HG03159 (cell line): Measurements from ENCODE around the gene CPXCR1.
"Not testable (repeated sequence)": the region's sequence is repeated elsewhere in the genome, so short reads cannot be mapped to it uniquely, and the experiment has no call there.

ENCODE experiments used
- ATAC-seq: cut with Tn5 transposase; IDR thresholded peaks from one replicate; pipeline ENCODE4 v1.9.1; 2021; ENCODE audit warnings: mild to moderate bottlenecking, moderate library complexity; ENCODE audit not compliant: unreplicated experiment

CPXCR1 gene

DNA sequence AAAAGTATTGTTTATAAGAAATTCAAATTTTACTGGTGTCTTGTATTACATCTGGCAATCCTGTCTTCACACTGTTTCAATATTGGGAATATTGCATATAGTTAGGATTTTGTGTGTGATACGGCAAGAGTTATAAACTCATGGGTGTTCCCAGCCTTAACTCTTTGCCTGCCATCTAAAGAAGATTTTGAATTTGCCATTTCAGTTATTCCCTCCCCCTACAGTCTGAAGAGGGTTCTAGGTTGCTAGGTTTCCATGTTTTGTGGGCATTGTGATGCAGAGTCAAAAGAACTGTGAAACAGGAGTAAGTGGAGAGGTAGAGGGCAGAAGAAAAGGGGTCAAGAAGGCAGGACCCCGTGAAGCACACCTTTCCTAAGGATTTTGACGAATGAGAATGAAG, at the start of gene CPXCR1:
TSS of gene CPXCR1 (plus strand) at position 301 of the 400 bp plus-strand sequence. CDS start 6,190 bp downstream, outside the sequence.
- no peak for ATAC-seq

DNA sequence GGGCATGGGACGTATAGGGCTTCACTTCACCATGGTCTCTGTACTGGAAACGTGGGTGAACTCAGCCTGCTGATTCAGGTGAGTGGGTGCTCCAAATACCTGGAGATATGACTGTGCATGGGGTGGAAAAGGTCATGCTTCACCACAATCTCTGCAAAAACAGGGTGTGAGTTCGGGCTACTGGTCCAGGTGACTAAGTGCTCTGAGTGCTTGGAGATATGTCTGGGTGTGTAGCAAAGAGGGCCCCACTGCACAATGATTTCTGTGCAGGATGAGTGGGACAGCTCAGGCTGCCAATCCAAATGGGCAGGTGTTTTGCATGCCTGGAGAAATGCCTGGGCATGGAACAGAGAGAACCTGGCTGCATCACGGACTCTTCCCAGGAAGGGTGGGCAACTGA, 11.2 kb upstream of the CPXCR1 start:
- no peak for ATAC-seq

DNA sequence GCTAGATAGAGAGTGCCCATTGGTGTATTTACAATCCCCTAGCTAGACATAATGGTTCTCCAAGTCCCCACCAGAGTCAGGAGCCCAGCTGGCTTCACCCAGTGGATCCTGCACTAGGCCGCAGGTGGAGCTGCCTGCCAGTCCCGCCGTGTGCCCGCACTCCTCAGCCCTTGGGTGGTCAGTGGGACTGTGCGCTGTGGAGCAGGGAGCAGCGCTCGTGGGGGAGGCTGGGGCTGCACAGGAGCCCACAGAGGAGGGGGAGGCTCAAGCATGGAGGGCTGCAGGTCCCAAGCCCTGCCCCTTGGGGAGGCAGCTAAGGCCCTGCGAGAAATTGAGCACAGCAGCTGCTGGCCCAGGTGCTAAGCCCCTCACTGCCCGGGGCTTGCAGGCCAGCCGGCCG, 810 bp upstream of the CPXCR1 start:
- not testable (repeated sequence) for ATAC-seq

DNA sequence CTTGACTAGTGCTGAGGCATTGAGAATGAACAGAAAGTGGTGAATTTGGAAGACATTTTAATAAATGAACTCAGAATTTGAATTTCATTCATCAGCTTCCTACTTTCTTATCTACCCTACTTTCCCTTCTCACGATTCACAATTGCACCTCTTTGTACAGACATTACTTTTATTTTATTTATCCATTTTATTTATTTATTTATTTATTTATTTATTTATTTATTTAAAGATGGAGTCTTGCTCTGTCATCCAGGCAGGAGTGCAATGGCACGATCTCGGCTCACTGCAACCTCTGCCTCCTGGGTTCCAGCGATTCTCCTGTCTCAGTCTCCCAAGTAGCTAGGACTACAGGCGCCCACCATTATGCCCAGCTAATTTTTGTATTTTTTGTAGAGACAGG, 5.3 kb downstream of the CPXCR1 start:
- not testable (repeated sequence) for ATAC-seq

DNA sequence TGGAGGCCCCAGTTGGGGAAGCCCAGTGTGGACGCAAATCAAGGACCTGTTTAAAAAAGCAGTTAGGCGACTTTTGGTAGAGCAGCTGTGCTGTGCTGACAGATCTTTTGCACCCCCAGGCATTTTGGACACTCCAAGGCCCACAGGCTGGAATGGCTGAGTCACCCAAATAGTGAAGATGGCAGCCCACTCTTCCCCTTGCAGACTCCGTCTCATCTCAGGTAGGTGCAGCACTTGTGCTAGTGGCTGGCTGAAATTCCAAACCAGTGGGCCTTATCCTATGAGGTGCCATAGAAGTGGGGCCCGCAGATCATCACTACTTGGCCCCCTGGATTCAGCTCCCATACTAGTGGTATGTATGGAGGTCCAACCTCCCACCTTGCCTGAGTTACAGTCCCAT, 42.8 kb downstream of the CPXCR1 start:
- no peak for ATAC-seq
